B cell (primary cell): ENCODE results near the gene SCOC. TPM values are rescaled to one million over a fixed set of nuclear protein-coding genes. Genes with fewer than 3 reads are reported as not detected.
A peak's percentile ranks its signal among the peaks of the same experiment; 100 is the strongest.

Experiments used
- ATAC-seq: fragments of 200-7000 bp; cut with Tn5 transposase; one replicate; pipeline ENCODE4 v1.10.0; 2021; ENCODE audit warnings: low read depth, mild to moderate bottlenecking, moderate number of reproducible peaks, moderate library complexity
- CTCF ChIA-PET: fragments of 350-600 bp; sonication (Branson Sonifier 250); formaldehyde crosslinking; loops from one replicate; lab custom pipeline; 2021; ENCODE audit warnings: antibody characterized with exemption, inconsistent platforms; lab: Charles Lee
- POLR2A ChIA-PET: fragments of 350-600 bp; sonication (Branson Sonifier 250); formaldehyde crosslinking; loops from one replicate; lab custom pipeline; 2021; ENCODE audit warnings: antibody characterized with exemption; lab: Charles Lee
- DNase-seq: peaks from one replicate; pipeline ENCODE4 v3.0.0; 2013
- H2AFZ ChIP-seq: 2 replicates; pipeline ENCODE4 v1.6.1; 2012; ENCODE audit warnings: mild to moderate bottlenecking, low read depth, low read length; ENCODE audit not compliant: insufficient read depth, poor library complexity, severe bottlenecking
- H3K27ac ChIP-seq, 2 donors: 1 replicate in 1 of 2; 2 replicates in 1 of 2; pipeline ENCODE4 v1.5.1; 2012 to 2013; ENCODE audit warnings: low read length in 2 of 2, mild to moderate bottlenecking in 2 of 2, moderate library complexity in 1 of 2
- H3K27me3 ChIP-seq, 4 experiments: fragments of 200-600 bp in 1 of 4; sonication (generic) in 1 of 4; replicated peaks in 1 of 4; 1 replicate in 2 of 4; 2 replicates in 2 of 4; pipeline versions ENCODE4 v1.6.1 to v1.7.0; 2013 to 2016; ENCODE audit warnings: low read length in 3 of 4, mild to moderate bottlenecking in 2 of 4, mixed read lengths in 1 of 4, moderate library complexity in 1 of 4; ENCODE audit not compliant: insufficient read depth in 4 of 4, control insufficient read depth in 3 of 4; ENCODE audit errors: control extremely low read depth in 1 of 4
- H3K36me3 ChIP-seq, 2 experiments: replicated peaks in 1 of 2; 1 replicate in 1 of 2; 2 replicates in 1 of 2; pipeline versions ENCODE4 v1.6.1 to v1.7.1; 2013; ENCODE audit warnings: low read length in 1 of 2; ENCODE audit not compliant: insufficient read depth in 2 of 2, control insufficient read depth in 1 of 2; ENCODE audit errors: control extremely low read depth in 1 of 2, extremely low read depth in 1 of 2
- H3K4me1 ChIP-seq, 2 donors: fragments of 200-600 bp in 1 of 2; sonication (generic) in 1 of 2; 1 replicate in 1 of 2; 2 replicates in 1 of 2; pipeline versions ENCODE4 v1.5.1 to v1.6.1; 2013 to 2017; ENCODE audit warnings: low read length in 2 of 2; ENCODE audit not compliant: control insufficient read depth in 2 of 2, insufficient read depth in 2 of 2
- H3K4me2 ChIP-seq: replicated peaks from 2 replicates; pipeline ENCODE3; 2012; ENCODE audit warnings: mild to moderate bottlenecking, low read depth, low read length; ENCODE audit not compliant: poor library complexity, severe bottlenecking
- H3K4me3 ChIP-seq, 5 experiments: fragments of 200-600 bp in 1 of 5; sonication (generic) in 1 of 5; 1 replicate in 3 of 5; 2 replicates in 2 of 5; pipeline versions ENCODE4 v1.5.1 to v1.7.0; 2011 to 2016; ENCODE audit warnings: low read length in 4 of 5, mild to moderate bottlenecking in 4 of 5, low read depth in 2 of 5, control low read depth in 1 of 5, moderate library complexity in 1 of 5; ENCODE audit not compliant: insufficient read depth in 1 of 5; ENCODE audit errors: control extremely low read depth in 1 of 5, extremely low read depth in 1 of 5
- H3K79me2 ChIP-seq: fragments of 200-600 bp; sonication (generic); one replicate; pipeline ENCODE4 v1.6.0; 2016; ENCODE audit warnings: low read length; ENCODE audit not compliant: control insufficient read depth, insufficient read depth
- H3K9ac ChIP-seq: fragments of 200-600 bp; sonication (generic); 2 replicates; pipeline ENCODE4 v1.6.1; 2017; ENCODE audit warnings: mild to moderate bottlenecking, low read length, moderate library complexity
- H3K9me3 ChIP-seq, 3 donors: one replicate each; pipeline versions ENCODE4 v1.6.1 to v1.7.1; 2013; ENCODE audit warnings: low read length in 2 of 3; ENCODE audit not compliant: control insufficient read depth in 2 of 3, insufficient read depth in 1 of 3; ENCODE audit errors: control extremely low read depth in 1 of 3
- H4K20me1 ChIP-seq: 2 replicates; pipeline ENCODE4 v1.6.0; 2012; ENCODE audit warnings: mild to moderate bottlenecking, low read length; ENCODE audit not compliant: insufficient read depth, control insufficient read depth, poor library complexity, severe bottlenecking
- H3K27ac Mint-ChIP-seq: one replicate; pipeline ENCODE4 v1.8.0; 2021; ENCODE audit warnings: mixed read lengths
- H3K27me3 Mint-ChIP-seq: one replicate; pipeline ENCODE4 v1.8.0; 2021; ENCODE audit warnings: mixed read lengths
- H3K4me1 Mint-ChIP-seq: one replicate; pipeline ENCODE4 v1.8.0; 2021; ENCODE audit warnings: mixed read lengths
- H3K4me3 Mint-ChIP-seq: one replicate; pipeline ENCODE4 v1.8.0; 2021; ENCODE audit warnings: mixed read lengths
- H3K9me3 Mint-ChIP-seq: one replicate; pipeline ENCODE4 v1.8.0; 2022; ENCODE audit warnings: mixed read lengths; ENCODE audit not compliant: insufficient read depth
- CTCF ChIP-seq: fragments of 200-600 bp; IDR thresholded peaks from one replicate; pipeline ENCODE4 v1.8.0; 2022; ENCODE audit warnings: antibody characterized with exemption, mild to moderate bottlenecking
- EZH2 ChIP-seq: IDR thresholded peaks from 2 replicates; pipeline ENCODE4 v1.6.1; 2012; ENCODE audit warnings: borderline replicate concordance, low read depth, mild to moderate bottlenecking, moderate library complexity, low read length; ENCODE audit not compliant: insufficient read depth, poor library complexity, severe bottlenecking
- WGBS: methylation state at CpG from one replicate; pipeline ENCODE4 v1.1.5; 2013; ENCODE audit warnings: missing lambda C conversion rate; ENCODE audit not compliant: insufficient coverage; 5-methylcytosine and 5-hydroxymethylcytosine counted together
- intact Hi-C: fragments of 100-400 bp; cut with micrococcal nuclease; formaldehyde crosslinking; loops from one replicate; pipeline ENCODE4 v1.10.0; 2022
- polyA plus RNA-seq: library from polyadenylated mRNA; depleted of rRNA; stranded (reverse); fragments of >200 nt; gene quantifications from 2 replicates; pipeline ENCODE4 v1.2.3, GENCODE V29; 2012
- total RNA-seq, 2 donors: library from RNA; stranded (reverse); fragments of 120-200 nt in 1 of 2; gene quantifications; 1 replicate in 1 of 2; 2 replicates in 1 of 2; pipeline versions ENCODE4 v1.2.3 to v1.2.4, GENCODE V29; 2013 to 2022

SCOC gene
- total and polyA plus RNA-seq, 2 donors (not counting 1 experiment from before 2014, with no cell fraction given), result 4.6 to 18.4 TPM

GRCh38 chr4:140368686-140369085 lies 4.8 kb upstream of the SCOC start:
- Mint-ChIP-seq H3K4me3 (no peak overlapping the region), H3K27ac (no peak overlapping the region), H3K4me1 (peaks cover 2% of the 10 kb centered on the region), H3K27me3 (no peaks in the 10 kb centered on the region), H3K9me3 (no peaks in the 10 kb centered on the region)
- Histone ChIP-seq H3K9me3 (no peaks in the 10 kb centered on the region), H3K4me3 (no peak overlapping the region), H3K4me1 (peaks cover 5% of the 10 kb centered on the region in 2 donors), H4K20me1 (no peaks in the 10 kb centered on the region), H3K27ac (no peak overlapping the region), H3K27me3 (no peaks in the 10 kb centered on the region), H3K4me2 (no peak overlapping the region), H2AFZ (no peak overlapping the region), H3K9ac (no peak overlapping the region), H3K79me2 (peaks cover 1% of the 10 kb centered on the region), H3K36me3 (no peaks in the 10 kb centered on the region)
- ChIA-PET POLR2A (no interaction called here), CTCF (interaction anchor here (0.8 to 2.5 kb wide), 4 partner anchors 10 to 717 kb away, joined by 3 to 20 read pairs (median 4); no protein-coding TSS in a partner anchor)
- intact Hi-C loops, result no loop called here
- ATAC-seq (no peak), DNase-seq (no peak)
- 100% methylated on average over 1 of the region's 3 CpGs for WGBS
- TF ChIP-seq EZH2, result no peak
- no peak for TF ChIP-seq CTCF

DNA sequence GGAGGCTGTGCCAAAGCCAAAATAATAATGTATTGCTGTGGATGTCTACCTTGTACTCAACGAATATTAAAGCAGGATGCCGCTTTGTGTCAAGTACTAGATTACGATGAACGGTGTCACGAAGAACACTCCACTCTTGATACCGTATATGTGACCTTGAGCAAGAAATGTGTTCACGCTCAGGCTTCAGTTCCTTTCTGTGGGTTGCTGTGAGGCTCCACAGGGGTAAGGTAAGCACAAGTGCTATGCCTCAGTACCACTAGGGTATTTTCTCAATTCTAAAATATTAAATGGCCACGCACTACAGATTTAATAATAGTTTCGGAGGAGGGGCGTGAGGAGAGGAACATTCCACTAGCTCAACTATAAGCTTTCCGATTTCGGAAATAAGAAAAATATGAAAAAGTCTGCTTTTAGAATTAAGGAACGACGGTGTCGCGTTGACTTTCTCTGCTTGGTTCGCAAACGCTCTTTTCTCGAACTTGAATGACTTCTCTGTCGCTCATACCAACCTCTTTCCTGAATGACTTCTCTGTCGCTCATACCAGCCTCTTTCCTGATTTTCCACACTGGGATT lies 607 bp upstream of the SCOC start:
- ATAC-seq (peak; percentile 56), DNase-seq (peak; percentile 76)
- Mint-ChIP-seq H3K9me3 (no peaks in the 10 kb centered on the region), H3K27me3 (no peaks in the 10 kb centered on the region), H3K27ac (no peak overlapping the region), H3K4me3 (no peak overlapping the region), H3K4me1 (peaks cover 25% of the 10 kb centered on the region)
- H3K4me2 ChIP-seq, result peak overlapping the region; percentile 95
- TF ChIP-seq EZH2 (no peak), CTCF (peak; percentile 70)
- WGBS, result under 1% methylated on average over 7 of the region's 21 CpGs
- H3K27ac ChIP-seq, result peak overlapping the region; percentile 74 to 86
- H3K27me3 ChIP-seq, result no peaks in the 10 kb centered on the region
- ChIA-PET CTCF (interaction anchor here (0.9 to 5.3 kb wide), 10 partner anchors 9 to 515 kb away, joined by 3 to 76 read pairs (median 5); partner anchors contain the start of genes CLGN and ELMOD2), POLR2A (interaction anchor here (0.6 kb wide), 1 partner anchor 320 kb away, joined by 3 read pairs; no protein-coding TSS in a partner anchor)
- H3K9ac ChIP-seq, result peak overlapping the region; percentile 74
- H2AFZ ChIP-seq, result peak overlapping the region; percentile 82
- H3K79me2 ChIP-seq, result peaks cover 42% of the 10 kb centered on the region
- intact Hi-C loops, result loop anchor here (1.0 to 10.0 kb wide), 7 partner anchors 13 to 921 kb away; partner anchors contain the start of genes ELMOD2, MAML3, RAB33B and SETD7
- peak overlapping the region; percentile 54 to 98 (median 93) for H3K4me3 ChIP-seq
- H3K4me1 ChIP-seq, result peaks cover 14 to 16% of the 10 kb centered on the region in 2 donors
- H3K9me3 ChIP-seq, result no peaks in the 10 kb centered on the region
- H4K20me1 ChIP-seq, result peaks cover 14% of the 10 kb centered on the region
- H3K36me3 ChIP-seq, result no peaks in the 10 kb centered on the region
